WTC11 (cell line): ENCODE measurements around the gene GNRHR.

ENCODE experiments used
- NR3C1 ChIP-seq: sonication (generic); formaldehyde crosslinking; conservative IDR thresholded peaks from 2 replicates; pipeline ENCODE4 v1.8.1; 2023; ENCODE audit warnings: low read depth, mild to moderate bottlenecking, missing genetic modification reagents
- SP1 ChIP-seq: sonication (generic); formaldehyde crosslinking; conservative IDR thresholded peaks from 2 replicates; pipeline ENCODE4 v1.8.1; 2022; ENCODE audit warnings: missing genetic modification reagents
- TP53 ChIP-seq: sonication (generic); formaldehyde crosslinking; IDR thresholded peaks from 2 replicates; pipeline ENCODE4 v1.8.1; 2023; ENCODE audit warnings: mild to moderate bottlenecking, missing genetic modification reagents
- USF1 ChIP-seq: sonication (generic); formaldehyde crosslinking; IDR thresholded peaks from 2 replicates; pipeline ENCODE4 v1.8.0; 2022; ENCODE audit warnings: mild to moderate bottlenecking, missing genetic modification reagents
- ZNF423 ChIP-seq: fragments of 250-450 bp; sonication (Bioruptor Pico); IDR thresholded peaks from 2 replicates; pipeline ENCODE4 v2.1.2; 2022; ENCODE audit warnings: mild to moderate bottlenecking, moderate library complexity
- TF ChIP-seq, protein P1 (sequence below): fragments of 200-600 bp; IDR thresholded peaks from 2 replicates; pipeline ENCODE4 v1.8.0; 2022; ENCODE audit warnings: antibody characterized with exemption
- TF ChIP-seq, protein P2 (sequence below): sonication (generic); formaldehyde crosslinking; IDR thresholded peaks from 2 replicates; pipeline ENCODE4 v1.8.1; 2023; ENCODE audit warnings: mild to moderate bottlenecking, missing genetic modification reagents

DNA sequence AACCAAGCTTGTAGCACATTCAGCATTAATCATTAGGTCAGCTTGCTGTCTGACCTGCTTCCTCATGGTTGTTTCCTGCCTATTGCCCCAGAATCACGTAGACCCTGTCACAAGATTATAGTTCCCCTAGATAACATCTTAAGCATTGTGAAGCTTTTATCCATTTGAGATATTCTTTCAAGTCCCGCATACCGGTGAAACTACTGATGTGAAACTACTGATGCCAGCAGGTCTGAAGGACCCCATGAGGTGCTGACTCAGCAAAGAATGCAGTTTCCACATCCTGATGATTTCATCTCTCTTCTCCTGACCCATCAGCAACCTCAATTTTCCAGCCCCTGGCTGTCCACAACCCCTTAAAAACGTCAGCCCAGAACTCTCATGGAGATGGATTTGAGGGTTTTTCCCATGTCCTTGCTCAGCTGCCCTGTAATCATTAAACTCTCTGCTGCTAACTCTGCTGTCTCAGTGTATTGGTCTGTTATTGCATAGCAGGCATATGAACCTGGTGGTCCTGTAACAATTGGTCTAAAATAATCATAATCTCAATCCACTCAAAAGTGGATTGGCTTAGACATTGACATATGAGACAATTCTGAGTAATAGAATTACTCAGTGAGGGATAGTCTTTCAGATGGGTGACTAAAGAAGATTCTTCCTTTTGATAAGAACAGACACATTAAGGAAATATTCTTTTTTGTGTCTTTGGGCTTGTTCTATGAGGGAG lies 26.9 kb downstream of the GNRHR start:
- TF ChIP-seq, protein P1, sequence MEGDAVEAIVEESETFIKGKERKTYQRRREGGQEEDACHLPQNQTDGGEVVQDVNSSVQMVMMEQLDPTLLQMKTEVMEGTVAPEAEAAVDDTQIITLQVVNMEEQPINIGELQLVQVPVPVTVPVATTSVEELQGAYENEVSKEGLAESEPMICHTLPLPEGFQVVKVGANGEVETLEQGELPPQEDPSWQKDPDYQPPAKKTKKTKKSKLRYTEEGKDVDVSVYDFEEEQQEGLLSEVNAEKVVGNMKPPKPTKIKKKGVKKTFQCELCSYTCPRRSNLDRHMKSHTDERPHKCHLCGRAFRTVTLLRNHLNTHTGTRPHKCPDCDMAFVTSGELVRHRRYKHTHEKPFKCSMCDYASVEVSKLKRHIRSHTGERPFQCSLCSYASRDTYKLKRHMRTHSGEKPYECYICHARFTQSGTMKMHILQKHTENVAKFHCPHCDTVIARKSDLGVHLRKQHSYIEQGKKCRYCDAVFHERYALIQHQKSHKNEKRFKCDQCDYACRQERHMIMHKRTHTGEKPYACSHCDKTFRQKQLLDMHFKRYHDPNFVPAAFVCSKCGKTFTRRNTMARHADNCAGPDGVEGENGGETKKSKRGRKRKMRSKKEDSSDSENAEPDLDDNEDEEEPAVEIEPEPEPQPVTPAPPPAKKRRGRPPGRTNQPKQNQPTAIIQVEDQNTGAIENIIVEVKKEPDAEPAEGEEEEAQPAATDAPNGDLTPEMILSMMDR = no peak
- TF ChIP-seq SP1 = no peak
- TF ChIP-seq ZNF423 (CRISPR knock-in tag) = no peak
- no peak for TF ChIP-seq NR3C1 (CRISPR knock-in tag)
- TF ChIP-seq USF1 (CRISPR knock-in tag) = no peak
- TF ChIP-seq, protein P2, sequence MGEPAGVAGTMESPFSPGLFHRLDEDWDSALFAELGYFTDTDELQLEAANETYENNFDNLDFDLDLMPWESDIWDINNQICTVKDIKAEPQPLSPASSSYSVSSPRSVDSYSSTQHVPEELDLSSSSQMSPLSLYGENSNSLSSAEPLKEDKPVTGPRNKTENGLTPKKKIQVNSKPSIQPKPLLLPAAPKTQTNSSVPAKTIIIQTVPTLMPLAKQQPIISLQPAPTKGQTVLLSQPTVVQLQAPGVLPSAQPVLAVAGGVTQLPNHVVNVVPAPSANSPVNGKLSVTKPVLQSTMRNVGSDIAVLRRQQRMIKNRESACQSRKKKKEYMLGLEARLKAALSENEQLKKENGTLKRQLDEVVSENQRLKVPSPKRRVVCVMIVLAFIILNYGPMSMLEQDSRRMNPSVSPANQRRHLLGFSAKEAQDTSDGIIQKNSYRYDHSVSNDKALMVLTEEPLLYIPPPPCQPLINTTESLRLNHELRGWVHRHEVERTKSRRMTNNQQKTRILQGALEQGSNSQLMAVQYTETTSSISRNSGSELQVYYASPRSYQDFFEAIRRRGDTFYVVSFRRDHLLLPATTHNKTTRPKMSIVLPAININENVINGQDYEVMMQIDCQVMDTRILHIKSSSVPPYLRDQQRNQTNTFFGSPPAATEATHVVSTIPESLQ (CRISPR knock-in tag) = no peak
- no peak for TF ChIP-seq TP53 (CRISPR knock-in tag)
